ENCODE results near the gene RPIA. TPM values are rescaled to one million over a fixed set of nuclear protein-coding genes. Genes with fewer than 3 reads are reported as not detected.

The RPIA gene
- total RNA-seq, 1 donor from 2014 or later, result 22.4 TPM

GRCh38 chr2:88724643-88725332 is 33.3 kb downstream of the RPIA start:
- no peak overlapping the region for H3K4me3 Mint-ChIP-seq (ENCODE audit: unreplicated experiment)
- H3K27me3 Mint-ChIP-seq (ENCODE audit: unreplicated experiment), result no peaks in the 10 kb centered on the region
- no peak for TF ChIP-seq CTCF (IDR thresholded peaks at IDR 0.05; ENCODE audit: unreplicated experiment)
- DNase-seq (ENCODE audit: low spot score), result no peak
- no peak overlapping the region for H3K27ac Mint-ChIP-seq (ENCODE audit: unreplicated experiment)
- H3K4me1 Mint-ChIP-seq (ENCODE audit: unreplicated experiment), result peaks cover 11% of the 10 kb centered on the region
- peaks cover 6% of the 10 kb centered on the region for H3K36me3 Mint-ChIP-seq (ENCODE audit: low read depth, unreplicated experiment)
- H3K9me3 Mint-ChIP-seq (ENCODE audit: unreplicated experiment), result peaks cover 3% of the 10 kb centered on the region

- no peak for DNase-seq (ENCODE audit: low spot score)
- Mint-ChIP-seq H3K27me3 (ENCODE audit: unreplicated experiment) (peaks cover 2% of the 10 kb centered on the region), H3K4me1 (ENCODE audit: unreplicated experiment) (peaks cover 3% of the 10 kb centered on the region), H3K27ac (ENCODE audit: unreplicated experiment) (peak overlapping the region; percentile 6), H3K9me3 (ENCODE audit: unreplicated experiment) (peaks cover 3% of the 10 kb centered on the region), H3K4me3 (ENCODE audit: unreplicated experiment) (no peak overlapping the region), H3K36me3 (ENCODE audit: low read depth, unreplicated experiment) (peaks cover 11% of the 10 kb centered on the region)
- TF ChIP-seq CTCF (IDR thresholded peaks at IDR 0.05; ENCODE audit: unreplicated experiment), result no peak
Measured at GRCh38 chr2:88729061-88729745, 37.7 kb downstream of the RPIA start.

DNA sequence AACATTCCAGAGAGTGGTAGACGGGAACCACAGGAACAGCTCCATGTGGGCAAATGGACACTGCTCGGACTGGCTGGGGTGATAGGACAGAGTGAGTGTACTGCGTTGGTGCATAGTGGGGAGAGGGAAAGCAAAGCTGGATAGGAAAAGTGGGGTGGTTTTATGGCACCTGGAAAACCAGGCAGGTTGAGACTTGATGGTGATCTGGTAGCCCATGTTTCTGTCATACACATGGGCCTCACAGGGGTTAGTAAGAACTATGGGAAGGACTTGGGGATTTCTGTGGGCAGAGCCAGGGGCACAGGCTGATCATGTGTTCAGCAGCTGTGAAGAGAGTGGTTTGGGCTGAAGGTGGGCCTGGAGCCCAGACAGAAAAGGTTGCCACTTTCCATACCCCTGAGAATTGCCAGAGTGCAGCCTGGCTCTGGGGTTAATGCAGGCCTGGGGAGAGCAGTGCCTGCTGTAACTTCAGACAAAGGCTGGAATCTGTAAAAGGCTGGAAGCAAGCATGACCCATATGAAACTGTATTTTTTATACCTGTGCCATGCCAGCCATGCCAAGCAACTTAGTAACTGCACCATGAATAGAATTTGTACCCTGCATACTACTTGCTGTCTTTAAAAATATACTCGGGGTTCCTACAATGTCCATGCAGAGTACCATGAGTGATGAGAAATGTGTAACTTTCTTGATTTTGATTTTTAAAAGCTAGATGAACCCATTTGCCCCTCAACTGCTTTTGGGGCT is 41.9 kb downstream of the RPIA start:
- H3K9me3 Mint-ChIP-seq (ENCODE audit: unreplicated experiment), result peaks cover 3% of the 10 kb centered on the region

GRCh38 chr2:88735133-88735532 is 43.7 kb downstream of the RPIA start:
- no peak overlapping the region for H3K4me3 Mint-ChIP-seq (ENCODE audit: unreplicated experiment)
- no peak for TF ChIP-seq CTCF (IDR thresholded peaks at IDR 0.05; ENCODE audit: unreplicated experiment)
- no peak for DNase-seq (ENCODE audit: low spot score)
- H3K4me1 Mint-ChIP-seq (ENCODE audit: unreplicated experiment), result peaks cover 31% of the 10 kb centered on the region
- H3K27ac Mint-ChIP-seq (ENCODE audit: unreplicated experiment), result no peak overlapping the region
- peaks cover 37% of the 10 kb centered on the region for H3K36me3 Mint-ChIP-seq (ENCODE audit: low read depth, unreplicated experiment)
- no peaks in the 10 kb centered on the region for H3K9me3 Mint-ChIP-seq (ENCODE audit: unreplicated experiment)
- peaks cover 6% of the 10 kb centered on the region for H3K27me3 Mint-ChIP-seq (ENCODE audit: unreplicated experiment)

More for the DNA sequence above, 41.9 kb downstream of the RPIA start:
- Mint-ChIP-seq H3K27me3 (ENCODE audit: unreplicated experiment) (peaks cover 6% of the 10 kb centered on the region), H3K4me1 (ENCODE audit: unreplicated experiment) (peaks cover 24% of the 10 kb centered on the region), H3K27ac (ENCODE audit: unreplicated experiment) (no peak overlapping the region), H3K4me3 (ENCODE audit: unreplicated experiment) (no peak overlapping the region), H3K36me3 (ENCODE audit: low read depth, unreplicated experiment) (peaks cover 36% of the 10 kb centered on the region)
- no peak for TF ChIP-seq CTCF (IDR thresholded peaks at IDR 0.05; ENCODE audit: unreplicated experiment)
- DNase-seq (ENCODE audit: low spot score), result no peak
